LNCAP (cell line): ENCODE results near the gene PCDHGB3.

Experiments
- CTCF ChIP-seq: fragments of 450-650 bp; IDR thresholded peaks from 2 replicates; pipeline ENCODE4 v1.5.1; 2017; ENCODE audit warnings: mild to moderate bottlenecking

PCDHGB3 gene

GRCh38 chr5:141384471-141385267 is 14.6 kb downstream of the PCDHGB3 start:
- no peak for TF ChIP-seq CTCF

GRCh38 chr5:141387557-141388311 is 17.7 kb downstream of the PCDHGB3 start, which contains the start of gene PCDHGB4:
Gene PCDHGB4, plus strand, starts transcription at chr5:141387698. Its CDS starts 187 bp downstream, at chr5:141387885.
- TF ChIP-seq CTCF = peak; percentile 46

GRCh38 chr5:141388661-141389060 is 18.6 kb downstream of the PCDHGB3 start:
- TF ChIP-seq CTCF = no peak

DNA sequence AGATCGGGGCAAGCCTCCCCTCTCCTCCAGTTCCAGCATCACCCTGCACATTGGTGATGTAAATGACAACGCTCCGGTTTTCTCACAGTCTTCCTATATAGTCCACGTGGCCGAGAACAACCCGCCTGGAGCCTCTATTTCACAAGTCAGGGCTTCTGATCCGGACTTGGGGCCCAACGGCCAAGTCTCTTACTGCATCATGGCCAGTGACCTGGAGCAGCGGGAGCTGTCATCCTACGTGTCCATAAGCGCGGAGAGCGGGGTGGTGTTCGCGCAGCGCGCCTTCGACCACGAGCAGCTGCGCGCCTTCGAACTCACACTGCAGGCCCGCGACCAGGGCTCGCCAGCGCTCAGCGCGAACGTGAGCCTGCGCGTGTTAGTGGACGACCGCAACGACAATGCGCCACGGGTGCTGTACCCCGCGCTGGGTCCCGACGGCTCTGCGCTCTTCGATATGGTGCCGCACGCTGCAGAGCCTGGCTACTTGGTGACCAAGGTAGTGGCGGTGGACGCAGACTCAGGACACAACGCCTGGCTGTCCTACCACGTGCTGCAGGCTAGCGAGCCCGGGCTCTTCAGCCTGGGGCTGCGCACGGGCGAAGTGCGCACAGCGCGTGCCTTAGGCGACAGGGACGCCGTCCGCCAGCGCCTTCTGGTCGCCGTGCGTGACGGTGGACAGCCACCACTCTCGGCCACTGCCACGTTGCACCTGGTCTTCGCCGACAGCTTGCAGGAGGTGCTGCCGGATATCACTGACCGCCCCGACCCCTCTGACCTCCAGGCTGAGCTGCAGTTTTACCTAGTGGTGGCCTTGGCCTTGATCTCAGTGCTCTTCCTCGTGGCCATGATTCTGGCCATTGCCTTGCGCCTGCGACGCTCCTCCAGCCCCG is 19.4 kb downstream of the PCDHGB3 start:
- TF ChIP-seq CTCF = no peak

DNA sequence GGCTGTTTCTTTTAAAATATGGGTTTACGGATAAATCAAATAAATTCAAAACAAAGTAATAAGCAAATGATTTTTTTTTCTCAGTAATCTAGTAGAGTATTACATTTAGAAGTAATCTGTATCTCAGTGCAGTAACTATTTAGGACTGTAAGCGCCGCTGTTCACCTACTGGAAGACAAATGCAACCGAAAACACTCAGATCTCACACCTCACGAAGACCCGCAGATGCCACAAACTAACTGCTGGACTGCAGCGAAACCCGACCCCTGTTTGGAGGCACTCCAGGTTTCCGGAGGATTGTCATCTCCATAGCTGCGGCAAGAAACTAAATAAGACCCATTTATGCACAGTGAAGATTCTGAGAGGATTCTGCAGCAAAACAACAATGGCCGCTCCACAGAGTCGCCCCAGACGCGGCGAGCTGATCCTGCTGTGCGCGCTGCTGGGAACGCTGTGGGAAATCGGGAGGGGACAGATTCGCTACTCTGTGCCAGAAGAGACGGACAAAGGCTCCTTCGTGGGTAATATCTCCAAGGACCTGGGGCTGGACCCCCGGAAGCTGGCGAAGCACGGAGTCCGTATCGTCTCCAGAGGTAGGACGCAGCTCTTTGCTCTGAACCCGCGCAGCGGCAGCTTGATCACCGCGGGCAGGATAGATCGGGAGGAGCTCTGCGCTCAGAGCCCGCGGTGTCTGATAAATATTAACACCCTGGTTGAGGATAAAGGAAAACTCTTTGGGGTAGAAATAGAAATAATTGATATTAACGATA is 22.6 kb downstream of the PCDHGB3 start, which contains the start of gene PCDHGA8:
Gene PCDHGA8, plus strand, starts transcription at position 205 of the 770 bp plus-strand sequence. Its CDS starts 181 bp downstream, at position 386.
- peak; percentile 41; the same call in 1 of the 2 replicates for TF ChIP-seq CTCF

DNA sequence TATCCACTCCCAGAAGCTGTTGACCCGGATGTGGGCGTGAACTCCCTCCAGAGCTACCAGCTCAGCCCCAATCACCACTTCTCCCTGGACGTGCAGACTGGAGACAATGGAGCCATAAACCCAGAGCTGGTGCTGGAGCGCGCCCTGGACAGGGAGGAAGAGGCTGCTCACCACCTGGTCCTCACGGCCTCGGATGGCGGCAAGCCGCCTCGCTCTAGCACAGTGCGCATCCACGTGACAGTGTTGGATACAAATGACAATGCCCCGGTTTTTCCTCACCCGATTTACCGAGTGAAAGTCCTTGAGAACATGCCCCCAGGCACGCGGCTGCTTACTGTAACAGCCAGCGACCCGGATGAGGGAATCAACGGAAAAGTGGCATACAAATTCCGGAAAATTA is 23.2 kb downstream of the PCDHGB3 start:
- no peak for TF ChIP-seq CTCF
